ENCODE data around the gene KMT2A.

KMT2A gene

GRCh38 chr11:118521892-118522311 lies 85.6 kb downstream of the KMT2A start:
- Histone ChIP-seq H3K27me3 (ENCODE audit: control insufficient read depth in 1 of 2, insufficient read depth in 2 of 2, low read length in 2 of 2) (no peaks in the 10 kb centered on the region), H3K36me3 (ENCODE audit: control insufficient read depth in 1 of 2, insufficient read depth in 2 of 2, low read length in 2 of 2) (peaks cover 37 to 70% of the 10 kb centered on the region in 2 donors), H3K9me3 (ENCODE audit: control insufficient read depth in 1 of 2, low read length in 2 of 2) (no peaks in the 10 kb centered on the region), H3K27ac (ENCODE audit: low read depth, low read length) (no peak overlapping the region), H3K4me3 (ENCODE audit: low read depth in 1 of 2, low read length in 2 of 2) (no peak overlapping the region), H3K4me1 (ENCODE audit: control insufficient read depth in 1 of 2, insufficient read depth in 2 of 2, low read length in 2 of 2) (peaks cover 7% of the 10 kb centered on the region in 2 donors), H3K9ac (ENCODE audit: low read depth in 1 of 2, low read length in 2 of 2) (no peak overlapping the region)

- H3K4me3 ChIP-seq (ENCODE audit: low read depth in 1 of 2, low read length in 2 of 2), result no peak overlapping the region
- peaks cover 14% of the 10 kb centered on the region in 2 donors for H3K4me1 ChIP-seq (ENCODE audit: control insufficient read depth in 1 of 2, insufficient read depth in 2 of 2, low read length in 2 of 2)
- no peaks in the 10 kb centered on the region for H3K9me3 ChIP-seq (ENCODE audit: control insufficient read depth in 1 of 2, low read length in 2 of 2)
- peaks cover 37 to 65% of the 10 kb centered on the region in 2 donors for H3K36me3 ChIP-seq (ENCODE audit: control insufficient read depth in 1 of 2, insufficient read depth in 2 of 2, low read length in 2 of 2)
- no peaks in the 10 kb centered on the region for H3K27me3 ChIP-seq (ENCODE audit: control insufficient read depth in 1 of 2, insufficient read depth in 2 of 2, low read length in 2 of 2)
- no peak overlapping the region for H3K9ac ChIP-seq (ENCODE audit: low read depth in 1 of 2, low read length in 2 of 2)
- H3K27ac ChIP-seq (ENCODE audit: low read depth, low read length), result no peak overlapping the region
Observed at GRCh38 chr11:118522571-118523072, 86.3 kb downstream of the KMT2A start.

GRCh38 chr11:118524356-118524755 lies 88.1 kb downstream of the KMT2A start:
- Histone ChIP-seq H3K27ac (ENCODE audit: low read depth, low read length) (no peak overlapping the region), H3K4me1 (ENCODE audit: control insufficient read depth in 1 of 2, insufficient read depth in 2 of 2, low read length in 2 of 2) (peaks cover 31 to 32% of the 10 kb centered on the region in 2 donors), H3K36me3 (ENCODE audit: control insufficient read depth in 1 of 2, insufficient read depth in 2 of 2, low read length in 2 of 2) (peaks cover 36 to 54% of the 10 kb centered on the region in 2 donors), H3K9me3 (ENCODE audit: control insufficient read depth in 1 of 2, low read length in 2 of 2) (no peaks in the 10 kb centered on the region), H3K4me3 (ENCODE audit: low read depth in 1 of 2, low read length in 2 of 2) (no peak overlapping the region), H3K27me3 (ENCODE audit: control insufficient read depth in 1 of 2, insufficient read depth in 2 of 2, low read length in 2 of 2) (no peaks in the 10 kb centered on the region), H3K9ac (ENCODE audit: low read depth in 1 of 2, low read length in 2 of 2) (no peak overlapping the region)

GRCh38 chr11:118524757-118525470 lies 88.6 kb downstream of the KMT2A start:
- no peak overlapping the region for H3K27ac ChIP-seq (ENCODE audit: low read depth, low read length)
- peaks cover 31 to 48% of the 10 kb centered on the region in 2 donors for H3K36me3 ChIP-seq (ENCODE audit: control insufficient read depth in 1 of 2, insufficient read depth in 2 of 2, low read length in 2 of 2)
- no peak overlapping the region for H3K9ac ChIP-seq (ENCODE audit: low read depth in 1 of 2, low read length in 2 of 2)
- H3K27me3 ChIP-seq (ENCODE audit: control insufficient read depth in 1 of 2, insufficient read depth in 2 of 2, low read length in 2 of 2), result no peaks in the 10 kb centered on the region
- peaks cover 36 to 37% of the 10 kb centered on the region in 2 donors for H3K4me1 ChIP-seq (ENCODE audit: control insufficient read depth in 1 of 2, insufficient read depth in 2 of 2, low read length in 2 of 2)
- H3K9me3 ChIP-seq (ENCODE audit: control insufficient read depth in 1 of 2, low read length in 2 of 2), result no peaks in the 10 kb centered on the region
- H3K4me3 ChIP-seq (ENCODE audit: low read depth in 1 of 2, low read length in 2 of 2), result no peak overlapping the region

DNA sequence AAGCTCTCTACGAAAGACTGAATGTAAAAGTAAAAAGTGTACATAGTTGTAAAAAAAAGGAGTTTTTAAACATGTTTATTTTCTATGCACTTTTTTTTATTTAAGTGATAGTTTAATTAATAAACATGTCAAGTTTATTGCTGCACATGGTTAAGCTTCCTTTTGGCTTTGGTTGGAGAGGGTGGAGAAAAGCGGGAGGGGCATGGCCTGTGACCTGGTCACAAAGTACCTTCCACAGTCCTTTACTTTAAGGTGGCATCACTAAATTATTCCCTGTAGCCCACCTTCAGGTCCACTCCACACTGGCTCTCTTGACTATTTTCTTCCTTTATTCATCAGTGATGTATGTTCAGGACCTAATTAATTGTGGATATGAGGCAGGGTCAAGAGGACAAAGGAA lies 90.4 kb downstream of the KMT2A start:
- H3K9ac ChIP-seq (ENCODE audit: low read depth in 1 of 2, low read length in 2 of 2), result peak overlapping the region in 1 of 2 donors; percentile 12
- peaks cover 42 to 46% of the 10 kb centered on the region in 2 donors for H3K4me1 ChIP-seq (ENCODE audit: control insufficient read depth in 1 of 2, insufficient read depth in 2 of 2, low read length in 2 of 2)
- no peaks in the 10 kb centered on the region for H3K9me3 ChIP-seq (ENCODE audit: control insufficient read depth in 1 of 2, low read length in 2 of 2)
- H3K27me3 ChIP-seq (ENCODE audit: control insufficient read depth in 1 of 2, insufficient read depth in 2 of 2, low read length in 2 of 2), result no peaks in the 10 kb centered on the region
- H3K27ac ChIP-seq (ENCODE audit: low read depth, low read length), result no peak overlapping the region
- H3K4me3 ChIP-seq (ENCODE audit: low read depth in 1 of 2, low read length in 2 of 2), result peak overlapping the region in 1 of 2 donors; percentile 23
- H3K36me3 ChIP-seq (ENCODE audit: control insufficient read depth in 1 of 2, insufficient read depth in 2 of 2, low read length in 2 of 2), result peaks cover 15 to 30% of the 10 kb centered on the region in 2 donors

DNA sequence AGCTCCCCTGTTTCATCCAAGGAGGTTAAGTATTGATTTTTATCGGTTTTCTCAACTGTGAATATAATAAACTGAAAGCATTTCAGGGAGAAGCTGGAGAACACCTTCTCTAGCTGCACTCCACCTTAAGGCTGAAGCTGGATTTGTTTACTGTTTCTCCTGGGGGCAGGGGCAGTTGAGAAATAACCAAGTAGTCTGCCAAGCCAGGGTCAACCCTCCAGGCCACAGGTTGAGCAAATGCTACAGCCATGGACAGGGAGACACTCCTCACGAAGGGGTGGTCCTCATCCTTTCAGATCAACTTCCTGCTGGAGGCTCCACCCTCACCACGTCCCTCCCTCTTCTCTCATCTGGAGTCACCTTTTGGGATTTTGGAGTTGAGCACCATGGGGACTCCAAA lies 90.8 kb downstream of the KMT2A start, which contains the start of gene TTC36:
TSS of gene TTC36 (plus strand) at position 366 of the 400 bp plus-strand sequence. CDS start at position 387, 21 bp downstream.
- no peak within 1 kb of the TSS for H3K27ac ChIP-seq (ENCODE audit: low read depth, low read length)
- H3K9ac ChIP-seq (ENCODE audit: low read depth in 1 of 2, low read length in 2 of 2), result peak within 1 kb of the TSS; percentile 12 to 52
- peaks cover 11 to 26% of the 10 kb centered on the region in 2 donors for H3K36me3 ChIP-seq (ENCODE audit: control insufficient read depth in 1 of 2, insufficient read depth in 2 of 2, low read length in 2 of 2)
- H3K9me3 ChIP-seq (ENCODE audit: control insufficient read depth in 1 of 2, low read length in 2 of 2), result no peaks in the 10 kb centered on the region
- peak within 1 kb of the TSS in 1 of 2 donors; percentile 23 for H3K4me3 ChIP-seq (ENCODE audit: low read depth in 1 of 2, low read length in 2 of 2)
- H3K4me1 ChIP-seq (ENCODE audit: control insufficient read depth in 1 of 2, insufficient read depth in 2 of 2, low read length in 2 of 2), result peaks cover 42 to 50% of the 10 kb centered on the region in 2 donors
- H3K27me3 ChIP-seq (ENCODE audit: control insufficient read depth in 1 of 2, insufficient read depth in 2 of 2, low read length in 2 of 2), result no peaks in the 10 kb centered on the region

DNA sequence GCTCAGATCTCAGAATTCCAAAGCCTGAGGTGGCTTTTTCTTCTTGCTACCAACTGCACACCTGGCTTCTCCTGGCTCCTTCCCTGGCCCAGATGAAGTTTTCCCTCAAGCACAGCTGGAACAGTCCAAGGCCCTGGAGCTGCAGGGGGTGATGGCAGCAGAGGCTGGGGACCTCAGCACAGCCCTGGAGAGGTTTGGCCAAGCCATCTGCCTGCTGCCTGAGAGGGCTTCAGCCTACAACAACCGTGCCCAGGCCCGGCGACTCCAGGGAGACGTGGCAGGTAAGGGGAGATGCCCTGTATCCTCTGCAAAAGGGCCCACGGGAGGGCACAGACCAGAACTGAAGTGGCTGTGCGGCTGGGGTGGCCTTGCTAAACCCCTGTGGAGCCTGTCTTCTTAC lies 92.2 kb downstream of the KMT2A start:
- no peaks in the 10 kb centered on the region for H3K27me3 ChIP-seq (ENCODE audit: control insufficient read depth in 1 of 2, insufficient read depth in 2 of 2, low read length in 2 of 2)
- H3K9ac ChIP-seq (ENCODE audit: low read depth in 1 of 2, low read length in 2 of 2), result peak overlapping the region in 1 of 2 donors; percentile 52
- peak overlapping the region; percentile 50 for H3K27ac ChIP-seq (ENCODE audit: low read depth, low read length)
- H3K36me3 ChIP-seq (ENCODE audit: control insufficient read depth in 1 of 2, insufficient read depth in 2 of 2, low read length in 2 of 2), result peaks cover 3 to 18% of the 10 kb centered on the region in 2 donors
- H3K9me3 ChIP-seq (ENCODE audit: control insufficient read depth in 1 of 2, low read length in 2 of 2), result no peaks in the 10 kb centered on the region
- peaks cover 50 to 64% of the 10 kb centered on the region in 2 donors for H3K4me1 ChIP-seq (ENCODE audit: control insufficient read depth in 1 of 2, insufficient read depth in 2 of 2, low read length in 2 of 2)
- peak overlapping the region in 1 of 2 donors; percentile 2 for H3K4me3 ChIP-seq (ENCODE audit: low read depth in 1 of 2, low read length in 2 of 2)

DNA sequence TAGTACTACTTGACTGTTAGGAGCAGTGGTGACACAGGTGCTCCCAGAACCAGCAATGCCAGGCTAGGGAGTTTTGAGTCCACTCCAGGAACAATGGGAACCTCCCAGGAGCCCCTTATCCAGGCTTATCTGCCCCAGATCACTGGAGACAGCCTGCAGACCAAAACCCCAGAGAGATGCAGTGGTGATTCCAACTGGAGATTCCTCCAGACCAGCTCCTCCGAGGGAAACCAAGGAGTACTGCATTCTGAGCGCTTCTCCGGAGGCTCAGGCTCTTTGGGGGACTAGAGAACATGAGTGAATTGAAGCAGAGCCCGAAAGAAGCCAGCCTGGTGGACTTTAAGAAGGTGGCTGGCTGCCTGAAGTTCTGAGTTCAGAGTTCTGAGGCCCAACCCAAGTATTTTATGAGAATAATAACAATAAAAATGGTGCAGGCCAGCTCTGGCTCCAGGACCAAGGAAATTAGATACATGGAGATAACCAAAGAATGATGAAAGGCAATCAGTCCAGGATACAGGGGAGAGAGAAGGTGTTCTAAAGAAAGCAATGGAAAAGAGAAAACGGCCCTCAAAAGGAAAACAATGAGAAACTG lies 93.4 kb downstream of the KMT2A start:
- Histone ChIP-seq H3K36me3 (ENCODE audit: control insufficient read depth in 1 of 2, insufficient read depth in 2 of 2, low read length in 2 of 2) (peaks cover 4 to 10% of the 10 kb centered on the region in 2 donors), H3K4me1 (ENCODE audit: control insufficient read depth in 1 of 2, insufficient read depth in 2 of 2, low read length in 2 of 2) (peaks cover 59 to 72% of the 10 kb centered on the region in 2 donors), H3K9me3 (ENCODE audit: control insufficient read depth in 1 of 2, low read length in 2 of 2) (no peaks in the 10 kb centered on the region), H3K27me3 (ENCODE audit: control insufficient read depth in 1 of 2, insufficient read depth in 2 of 2, low read length in 2 of 2) (no peaks in the 10 kb centered on the region), H3K4me3 (ENCODE audit: low read depth in 1 of 2, low read length in 2 of 2) (peak overlapping the region; percentile 92 to 97), H3K9ac (ENCODE audit: low read depth in 1 of 2, low read length in 2 of 2) (peak overlapping the region; percentile 15 to 79), H3K27ac (ENCODE audit: low read depth, low read length) (peak overlapping the region; percentile 50)

DNA sequence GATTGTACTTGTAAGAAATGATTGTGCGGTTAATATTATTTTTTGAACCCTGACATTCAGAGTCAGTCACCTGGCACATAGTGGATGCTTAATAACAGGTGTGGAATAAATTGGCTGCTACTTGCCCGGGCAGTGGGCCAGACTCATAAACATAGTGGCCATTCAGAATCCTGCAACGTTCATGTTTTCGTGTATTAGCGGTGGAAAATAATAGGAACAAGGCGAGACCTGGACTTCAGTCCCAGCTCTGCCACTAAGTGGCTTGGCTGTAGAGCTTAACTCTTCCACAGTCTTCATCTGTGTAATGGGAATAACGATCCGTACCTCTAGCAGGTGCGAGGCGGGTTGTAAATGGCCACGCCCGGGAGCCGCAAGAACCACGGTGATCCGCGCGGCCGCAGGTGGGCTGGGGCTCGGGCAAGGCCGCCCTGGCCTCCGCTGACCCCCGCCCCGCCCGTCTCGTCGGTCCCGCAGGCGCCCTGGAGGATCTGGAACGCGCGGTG lies 93.9 kb downstream of the KMT2A start:
- H3K9me3 ChIP-seq (ENCODE audit: control insufficient read depth in 1 of 2, low read length in 2 of 2), result no peaks in the 10 kb centered on the region
- no peaks in the 10 kb centered on the region for H3K27me3 ChIP-seq (ENCODE audit: control insufficient read depth in 1 of 2, insufficient read depth in 2 of 2, low read length in 2 of 2)
- H3K4me1 ChIP-seq (ENCODE audit: control insufficient read depth in 1 of 2, insufficient read depth in 2 of 2, low read length in 2 of 2), result peaks cover 65 to 77% of the 10 kb centered on the region in 2 donors
- H3K4me3 ChIP-seq (ENCODE audit: low read depth in 1 of 2, low read length in 2 of 2), result peak overlapping the region; percentile 92 to 97
- H3K27ac ChIP-seq (ENCODE audit: low read depth, low read length), result peak overlapping the region; percentile 84
- H3K36me3 ChIP-seq (ENCODE audit: control insufficient read depth in 1 of 2, insufficient read depth in 2 of 2, low read length in 2 of 2), result peaks cover 9 to 13% of the 10 kb centered on the region in 2 donors
- peak overlapping the region; percentile 79 to 91 for H3K9ac ChIP-seq (ENCODE audit: low read depth in 1 of 2, low read length in 2 of 2)

Data from duodenal mucosa (tissue), 2 donors.